IPS DF 19.7 (cell line): Measurements from ENCODE around the gene SLC4A3.

Experiments used
- DNase-seq: peaks from one replicate; pipeline ENCODE4 v3.0.0-alpha.2; 2013; ENCODE audit warnings: low read depth, low spot score

Gene SLC4A3

DNA sequence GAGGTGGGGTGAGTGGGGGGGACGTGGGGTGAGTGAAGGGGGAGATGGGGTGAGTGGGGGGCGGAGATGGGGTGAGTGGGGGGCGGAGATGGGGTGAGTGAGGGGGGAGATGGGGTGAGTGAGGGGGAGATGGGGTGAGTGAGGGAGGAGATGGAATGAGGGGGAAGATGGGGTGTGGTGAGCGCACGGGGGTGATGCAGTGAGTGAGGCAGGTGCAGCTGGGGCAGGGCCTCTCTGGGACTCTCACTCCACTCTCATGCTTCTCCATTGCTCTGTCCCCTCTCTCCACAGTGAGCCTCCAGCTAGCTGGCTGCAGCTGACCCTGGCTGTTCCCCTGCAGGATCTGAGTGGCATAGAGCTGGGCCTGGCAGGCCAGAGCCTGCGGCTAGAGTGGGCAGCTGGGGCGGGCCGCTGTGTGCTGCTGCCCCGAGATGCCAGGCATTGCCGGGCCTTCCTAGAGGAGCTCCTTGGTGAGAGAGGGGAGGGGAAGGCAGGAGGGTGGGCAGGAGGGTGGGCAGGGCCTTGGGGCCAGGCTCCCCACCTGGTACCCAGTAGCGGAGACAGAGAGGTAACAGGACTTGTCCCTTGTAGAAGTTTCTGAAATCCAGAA is 13.9 kb upstream of the SLC4A3 start:
- DNase-seq = no peak

DNA sequence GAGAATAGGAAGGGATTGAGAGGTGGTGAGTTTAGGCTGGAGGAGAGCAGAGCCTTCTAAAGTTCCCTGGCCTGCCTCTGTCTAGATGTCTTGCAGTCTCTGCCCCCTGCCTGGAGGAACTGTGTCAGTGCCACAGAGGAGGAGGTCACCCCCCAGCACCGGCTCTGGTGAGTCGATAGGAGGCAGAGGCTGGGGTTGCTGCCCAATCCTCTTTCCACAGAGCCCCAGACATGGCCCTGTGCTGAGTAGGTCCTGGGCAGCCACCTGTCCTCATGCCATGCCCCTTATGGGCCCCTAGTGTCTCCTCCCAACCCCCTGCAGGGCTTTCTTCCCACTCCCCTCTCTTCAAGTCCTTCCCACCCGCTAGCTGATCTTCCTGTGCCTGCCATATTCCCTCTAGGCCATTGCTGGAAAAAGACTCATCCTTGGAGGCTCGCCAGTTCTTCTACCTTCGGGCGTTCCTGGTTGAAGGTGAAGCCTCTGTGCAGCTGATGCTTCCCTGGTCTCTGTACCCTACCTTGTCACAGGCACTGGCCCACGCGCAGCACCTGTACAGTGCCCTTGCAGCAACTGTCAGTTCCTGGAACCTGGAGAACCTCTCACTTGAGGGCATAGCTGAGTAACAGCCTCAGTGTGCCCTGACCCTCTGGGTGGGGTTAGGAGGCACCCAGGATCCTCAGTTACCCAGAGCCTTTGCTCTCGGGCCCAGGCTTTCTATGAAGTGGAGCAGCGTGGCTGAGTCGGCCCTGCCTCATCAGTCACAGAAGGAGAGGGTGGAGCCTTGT is 13.2 kb upstream of the SLC4A3 start:
- DNase-seq = no peak

- DNase-seq = no peak
Observed at GRCh38 chr2:219615036-219615435, 12.4 kb upstream of the SLC4A3 start.

- no peak for DNase-seq
Observed at GRCh38 chr2:219615894-219616293, 11.5 kb upstream of the SLC4A3 start.

- DNase-seq = no peak
Observed at GRCh38 chr2:219616550-219616949, 10.9 kb upstream of the SLC4A3 start.

GRCh38 chr2:219618733-219619122 is 8.7 kb upstream of the SLC4A3 start:
- DNase-seq = no peak

GRCh38 chr2:219619235-219619634 is 8.2 kb upstream of the SLC4A3 start:
- DNase-seq = no peak

DNA sequence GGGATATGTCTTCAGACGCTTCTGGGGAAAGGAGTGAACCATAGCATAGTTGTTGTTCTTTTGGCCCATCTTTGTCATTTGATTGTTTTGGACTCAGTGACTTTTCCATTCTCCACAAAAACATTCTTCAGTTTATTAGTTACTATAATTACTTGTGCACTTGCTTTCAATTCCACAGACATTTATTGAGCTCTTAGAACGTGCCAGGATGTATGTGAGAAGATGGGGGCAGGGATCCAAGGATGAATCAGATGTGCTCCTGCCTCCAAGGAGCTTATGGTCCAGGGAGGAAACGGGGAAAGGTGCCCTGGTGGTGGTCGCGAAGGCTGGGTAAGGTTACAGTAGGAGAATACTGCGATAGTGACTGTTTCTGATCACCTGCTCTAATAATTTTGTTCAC is 6.9 kb upstream of the SLC4A3 start:
- DNase-seq = no peak

DNA sequence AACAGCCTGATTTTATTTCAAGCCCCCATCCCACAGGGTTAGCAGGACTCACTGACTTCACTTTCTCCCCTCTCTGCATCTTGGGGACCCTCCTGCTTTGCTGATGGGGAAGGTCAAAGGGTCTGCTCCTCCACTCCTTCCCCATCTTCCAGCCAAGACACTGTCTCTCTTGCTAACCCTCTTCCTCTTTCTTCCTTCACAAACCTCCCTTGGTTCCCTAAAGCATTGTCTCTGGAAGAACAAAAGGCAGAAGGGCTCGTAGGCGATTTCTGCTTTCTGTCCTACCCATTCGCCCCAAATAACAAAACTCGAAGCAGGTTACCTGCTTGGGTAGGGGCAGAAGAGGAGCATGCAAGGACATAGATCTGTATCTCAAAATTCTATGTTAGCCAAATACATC is 5.5 kb upstream of the SLC4A3 start:
- no peak for DNase-seq

- DNase-seq = no peak
Observed at GRCh38 chr2:219622472-219622871, 5.0 kb upstream of the SLC4A3 start.

- no peak for DNase-seq
Observed at GRCh38 chr2:219624565-219624964, 2.9 kb upstream of the SLC4A3 start.

DNA sequence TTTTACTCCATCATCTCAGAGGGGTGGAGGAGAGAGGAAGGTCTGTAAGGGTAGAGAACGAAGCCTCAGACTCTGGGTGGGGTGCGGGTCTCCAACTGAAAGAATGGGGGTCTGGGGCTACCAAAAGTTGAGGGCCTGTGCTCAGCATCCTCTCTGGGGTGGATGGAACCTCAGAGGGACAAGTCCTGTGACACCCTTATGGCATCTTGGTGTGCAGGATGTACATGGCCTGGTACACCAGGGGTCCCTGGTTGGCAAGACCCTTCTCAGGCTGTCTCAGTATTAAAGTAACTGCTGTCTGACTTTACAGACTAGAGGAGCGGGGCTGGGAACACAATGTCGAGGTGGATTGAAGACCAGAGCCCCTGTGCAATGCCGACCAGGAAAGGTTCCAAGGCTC is 2.3 kb upstream of the SLC4A3 start:
- no peak for DNase-seq

- no peak for DNase-seq
Observed at GRCh38 chr2:219626540-219626939, 890 bp upstream of the SLC4A3 start.

DNA sequence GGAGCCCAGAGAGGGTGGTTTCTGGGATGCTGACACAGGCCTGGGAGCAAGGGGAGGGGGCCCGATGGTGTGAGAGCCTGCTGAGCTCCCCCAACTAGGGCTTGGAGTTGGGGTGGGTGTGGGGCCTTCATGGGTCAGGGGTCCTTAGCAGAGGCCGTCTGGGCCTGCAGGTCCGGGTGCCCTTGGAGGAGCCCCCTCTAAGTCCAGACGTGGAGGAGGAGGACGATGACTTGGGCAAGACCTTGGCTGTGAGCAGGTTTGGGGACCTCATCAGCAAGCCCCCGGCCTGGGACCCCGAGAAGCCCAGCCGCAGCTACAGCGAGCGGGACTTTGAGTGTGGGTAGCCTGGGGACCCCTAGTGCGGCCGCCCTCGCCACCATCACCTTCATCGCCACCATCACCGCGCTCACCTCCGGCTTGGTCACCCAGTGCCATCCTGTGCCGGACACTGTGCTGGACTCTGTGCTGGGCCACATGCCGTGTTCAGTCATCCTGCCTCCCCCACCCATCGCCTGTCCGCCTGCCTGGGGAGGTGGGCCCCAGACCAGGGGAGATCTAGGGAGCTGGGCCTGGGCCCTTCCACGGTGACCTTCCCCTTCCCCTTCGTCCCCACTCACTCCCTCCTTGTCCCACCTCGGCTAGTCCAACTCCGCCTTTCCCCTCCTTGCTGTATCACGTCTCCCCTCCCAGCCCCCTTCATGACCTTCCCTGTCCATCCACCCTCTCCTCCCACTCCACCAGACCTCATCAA is 980 bp downstream of the SLC4A3 start:
- DNase-seq = no peak

DNA sequence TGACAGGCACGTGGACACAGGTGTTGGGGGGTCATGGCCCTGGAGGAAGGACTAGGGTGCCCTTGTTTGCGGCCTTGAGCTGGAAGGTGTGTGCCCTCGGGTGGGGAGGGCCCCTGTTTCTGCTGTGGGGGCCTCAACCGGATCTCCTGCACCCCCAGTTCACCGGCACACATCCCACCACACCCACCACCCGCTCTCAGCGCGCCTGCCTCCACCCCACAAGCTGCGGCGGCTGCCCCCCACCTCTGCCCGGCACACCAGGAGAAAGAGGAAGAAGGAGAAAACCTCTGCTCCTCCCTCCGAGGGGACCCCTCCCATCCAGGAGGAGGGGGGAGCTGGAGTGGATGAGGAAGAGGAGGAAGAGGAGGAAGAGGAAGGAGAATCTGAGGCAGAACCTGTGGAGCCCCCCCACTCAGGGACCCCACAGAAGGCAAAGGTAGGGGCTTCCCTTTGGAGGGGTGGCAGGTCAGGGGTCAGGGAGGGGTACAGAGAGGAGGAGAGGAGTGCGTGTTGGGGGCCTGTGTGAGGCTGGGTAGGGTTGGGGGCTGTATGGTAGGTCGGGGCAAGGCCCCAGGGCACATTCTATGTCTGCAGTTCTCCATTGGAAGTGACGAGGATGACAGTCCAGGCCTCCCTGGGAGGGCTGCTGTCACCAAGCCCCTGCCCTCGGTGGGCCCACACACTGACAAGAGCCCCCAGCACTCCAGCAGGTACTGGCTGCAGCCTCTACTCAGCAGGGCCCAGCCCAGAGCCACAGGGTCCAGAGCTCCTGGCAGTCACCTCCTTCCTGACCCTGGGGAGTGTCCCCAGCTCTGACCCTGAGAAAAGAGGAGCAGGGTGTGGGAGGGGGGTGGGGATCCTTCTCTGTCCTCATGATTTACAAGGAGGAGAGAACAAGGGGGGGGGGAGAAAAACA is 1.8 kb downstream of the SLC4A3 start:
- no peak for DNase-seq

DNA sequence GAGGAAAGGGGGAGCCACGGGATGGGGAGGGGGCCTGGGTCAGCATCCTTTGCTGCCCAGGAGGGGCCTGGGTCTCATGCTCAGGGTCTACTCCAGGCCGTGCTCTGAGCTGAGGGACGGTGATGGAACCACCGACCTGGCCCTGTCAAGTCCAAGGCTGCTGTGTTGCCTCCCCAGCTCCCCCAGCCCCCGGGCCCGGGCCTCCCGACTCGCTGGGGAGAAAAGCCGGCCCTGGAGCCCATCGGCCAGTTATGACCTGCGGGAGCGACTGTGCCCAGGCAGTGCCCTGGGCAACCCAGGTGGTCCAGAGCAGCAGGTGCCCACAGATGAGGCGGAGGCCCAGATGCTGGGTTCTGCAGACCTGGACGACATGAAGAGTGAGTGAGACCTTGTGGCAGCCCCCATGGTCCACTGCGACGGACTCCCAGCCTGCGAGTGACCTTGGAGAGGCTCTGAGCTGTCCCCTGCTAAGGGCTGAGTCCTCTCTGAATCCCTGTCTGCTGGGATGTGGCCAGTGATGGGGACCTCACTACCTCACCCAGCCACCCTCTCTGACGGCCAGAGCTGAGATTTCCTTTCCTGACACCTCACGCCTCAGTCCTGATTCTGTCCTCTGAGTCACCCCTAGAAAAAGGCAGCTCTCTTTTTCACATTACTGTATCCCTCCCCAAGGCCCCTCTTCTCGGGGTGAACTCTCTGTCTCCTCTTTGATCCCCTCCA is 2.7 kb downstream of the SLC4A3 start:
- DNase-seq = no peak

DNA sequence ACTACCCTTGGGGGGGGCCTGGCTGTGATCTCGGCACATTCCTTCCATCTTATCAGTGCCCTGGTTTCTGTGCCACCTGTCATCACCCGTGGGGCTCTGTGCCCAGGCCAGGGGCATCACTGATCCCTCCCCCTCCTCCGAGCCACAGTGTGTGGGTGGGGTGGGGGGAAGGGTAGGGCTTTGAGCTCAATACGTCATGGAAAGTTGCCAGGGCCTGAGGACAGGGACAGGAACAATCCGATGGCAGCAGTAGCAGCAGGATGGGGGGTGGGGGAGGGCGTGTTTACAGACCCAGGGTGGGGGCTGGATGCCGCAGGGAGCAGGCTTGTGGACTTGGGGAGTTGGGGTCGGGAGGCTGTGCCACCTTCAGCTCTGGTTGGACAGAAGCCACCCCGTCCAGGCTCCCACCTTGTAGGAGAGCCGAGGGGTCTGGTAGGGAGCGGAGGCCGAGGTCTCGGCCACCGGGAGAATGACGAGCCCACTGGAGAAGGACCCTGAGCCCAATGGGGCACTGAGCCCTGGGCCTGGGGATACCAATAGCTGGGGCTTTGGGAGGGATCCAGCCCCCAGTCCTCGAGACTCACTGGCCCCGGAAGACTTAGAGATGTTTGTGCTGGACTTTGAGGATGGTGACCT is 3.5 kb downstream of the SLC4A3 start:
- DNase-seq = no peak

DNA sequence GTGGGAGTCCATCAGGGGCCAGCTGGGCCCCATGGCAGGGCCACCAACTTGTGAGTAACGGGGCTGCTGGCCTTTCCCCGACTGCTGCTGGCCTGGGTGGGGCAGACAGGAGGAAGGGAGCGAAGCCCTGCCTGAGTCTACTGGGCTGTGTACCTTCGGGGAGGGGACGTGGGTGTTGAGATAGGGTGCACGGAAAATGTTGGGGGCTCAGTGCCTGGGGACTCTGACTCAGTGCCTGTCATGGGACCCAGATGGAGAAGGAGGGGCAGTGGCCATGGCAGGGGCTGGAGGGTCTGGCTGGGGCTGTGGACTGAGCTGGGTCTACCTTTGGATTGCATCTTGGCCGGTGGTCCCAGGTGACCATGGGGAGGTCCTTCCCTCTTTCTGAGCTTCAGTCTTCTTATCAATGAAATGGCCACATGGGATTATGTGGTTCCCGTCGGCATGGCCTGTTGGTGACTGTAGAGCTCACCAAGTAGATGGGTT is 4.0 kb downstream of the SLC4A3 start:
- no peak for DNase-seq

DNA sequence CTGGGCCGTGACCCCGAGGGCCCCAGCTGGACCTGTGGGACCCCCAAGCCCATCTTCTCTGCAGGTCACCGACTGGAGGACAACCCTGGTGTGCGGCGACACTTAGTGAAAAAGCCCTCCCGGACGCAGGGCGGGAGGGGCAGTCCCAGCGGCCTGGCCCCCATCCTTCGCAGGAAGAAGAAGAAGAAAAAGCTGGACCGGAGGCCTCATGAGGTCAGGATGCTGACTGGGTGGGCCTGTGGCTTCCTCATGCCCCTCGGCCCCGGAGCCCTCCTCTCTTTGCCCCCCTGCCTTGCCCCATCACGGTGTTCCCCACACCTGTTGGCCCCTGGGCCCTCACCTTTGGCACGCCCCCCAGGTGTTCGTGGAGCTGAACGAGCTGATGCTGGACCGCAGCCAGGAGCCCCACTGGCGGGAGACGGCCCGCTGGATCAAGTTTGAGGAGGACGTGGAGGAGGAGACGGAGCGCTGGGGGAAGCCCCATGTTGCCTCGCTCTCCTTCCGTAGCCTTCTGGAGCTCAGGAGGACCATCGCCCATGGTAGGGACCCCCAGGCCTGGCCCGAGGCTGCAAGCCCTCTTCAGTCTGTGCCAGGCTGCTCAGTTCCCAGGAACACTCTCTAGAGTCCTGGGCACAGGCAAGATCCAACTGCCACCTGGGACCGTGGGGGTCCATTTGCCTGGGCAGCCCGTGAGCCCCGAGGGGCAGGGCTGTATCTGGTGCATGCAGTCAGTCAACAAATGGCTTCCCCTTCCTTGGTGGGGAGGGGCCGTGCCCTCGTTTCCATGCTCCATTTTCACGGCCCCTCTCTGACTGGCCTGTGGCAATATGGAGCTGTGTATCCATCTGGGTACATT is 4.7 kb downstream of the SLC4A3 start:
- no peak for DNase-seq

GRCh38 chr2:219632760-219633105 is 5.3 kb downstream of the SLC4A3 start:
- no peak for DNase-seq
